ENCODE results near the gene ALG9.
"Not testable (repeated sequence)": the region's sequence is repeated elsewhere in the genome, so short reads cannot be mapped to it uniquely, and the experiment has no call there.

The ALG9 gene

DNA sequence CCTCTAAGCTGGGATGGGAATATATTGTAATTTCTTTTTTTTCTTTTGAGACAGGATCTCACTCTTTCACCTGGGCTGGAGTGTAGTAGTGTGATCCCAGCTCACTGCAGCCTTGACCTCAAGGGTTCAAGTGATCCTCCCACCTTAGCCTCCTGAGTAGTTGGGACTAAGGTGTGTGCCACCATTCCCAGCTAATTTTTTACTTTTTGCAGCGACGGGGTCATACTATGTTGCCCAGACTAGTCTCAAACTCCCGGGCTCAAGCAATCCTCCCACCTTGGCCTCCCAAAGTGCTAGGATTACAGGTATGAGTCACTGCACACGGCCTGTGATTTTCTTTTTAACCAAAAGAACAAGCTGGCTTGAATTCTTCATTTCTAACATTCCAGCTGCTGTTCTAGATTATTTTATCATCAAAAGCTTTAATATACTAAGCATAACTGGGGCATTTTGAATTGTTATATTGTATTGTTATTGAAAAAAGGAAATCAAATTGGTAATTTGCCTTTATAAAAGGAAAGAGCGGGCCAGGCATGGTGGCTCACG is 78.4 kb downstream of the ALG9 start:
- FAIRE-seq, result no peak

DNA sequence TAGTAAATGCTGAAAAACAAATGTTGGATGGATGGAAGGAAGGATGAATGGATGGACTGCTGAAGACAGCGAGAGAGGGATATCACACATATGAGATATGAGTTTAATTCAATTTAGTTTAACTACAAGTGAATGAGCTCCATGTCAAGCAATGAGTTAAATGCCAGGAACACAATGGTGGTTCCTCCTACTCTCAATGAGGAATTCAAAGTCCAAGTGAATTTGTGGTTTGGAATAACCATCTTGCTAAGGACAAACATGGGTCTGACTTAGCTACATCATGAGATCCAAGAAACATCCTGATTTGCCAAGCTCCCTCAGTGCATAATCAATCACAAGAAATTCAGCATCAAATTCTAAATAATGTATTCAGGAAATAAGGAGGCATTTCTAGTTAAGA is 79.1 kb downstream of the ALG9 start:
- FAIRE-seq, result no peak

DNA sequence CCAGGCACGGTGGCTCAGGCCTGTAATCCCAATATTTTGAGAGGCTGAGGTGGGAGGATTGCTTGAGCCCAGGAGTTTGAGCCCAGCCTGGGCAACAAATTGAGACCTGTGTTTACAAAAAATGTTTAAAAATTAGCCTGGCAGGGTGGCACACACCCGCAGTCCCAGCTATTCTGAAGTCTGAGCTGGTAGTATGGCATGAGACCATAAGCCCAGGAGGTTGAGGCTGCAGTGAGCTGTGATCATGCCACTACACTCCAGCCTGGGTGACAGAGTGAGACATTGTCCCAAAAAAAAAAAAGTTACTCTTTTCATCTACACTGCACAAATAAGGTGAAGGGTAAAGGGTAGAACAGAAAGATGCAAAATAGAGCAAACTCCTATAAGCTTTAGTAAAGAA is 82.9 kb downstream of the ALG9 start:
- FAIRE-seq, result no peak

DNA sequence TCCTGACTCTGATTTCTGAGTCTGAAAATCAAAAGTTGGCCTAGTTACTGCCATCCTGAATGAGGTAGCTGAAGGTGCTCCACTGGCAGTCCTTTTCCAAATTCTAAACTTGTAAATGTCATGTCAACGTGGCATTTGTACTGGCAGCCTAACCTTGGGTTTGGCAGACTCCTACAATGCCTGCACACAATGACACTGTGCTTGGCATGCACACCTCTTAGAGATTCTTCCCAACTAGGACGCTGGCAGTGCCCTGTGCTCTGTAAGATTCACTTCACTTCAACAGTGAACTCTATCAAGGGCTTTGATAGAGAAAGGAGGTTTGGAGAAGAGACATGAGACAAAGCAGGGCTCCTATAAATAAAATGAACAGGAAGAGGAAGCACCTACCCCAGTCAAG is 83.3 kb downstream of the ALG9 start:
- no peak for FAIRE-seq

DNA sequence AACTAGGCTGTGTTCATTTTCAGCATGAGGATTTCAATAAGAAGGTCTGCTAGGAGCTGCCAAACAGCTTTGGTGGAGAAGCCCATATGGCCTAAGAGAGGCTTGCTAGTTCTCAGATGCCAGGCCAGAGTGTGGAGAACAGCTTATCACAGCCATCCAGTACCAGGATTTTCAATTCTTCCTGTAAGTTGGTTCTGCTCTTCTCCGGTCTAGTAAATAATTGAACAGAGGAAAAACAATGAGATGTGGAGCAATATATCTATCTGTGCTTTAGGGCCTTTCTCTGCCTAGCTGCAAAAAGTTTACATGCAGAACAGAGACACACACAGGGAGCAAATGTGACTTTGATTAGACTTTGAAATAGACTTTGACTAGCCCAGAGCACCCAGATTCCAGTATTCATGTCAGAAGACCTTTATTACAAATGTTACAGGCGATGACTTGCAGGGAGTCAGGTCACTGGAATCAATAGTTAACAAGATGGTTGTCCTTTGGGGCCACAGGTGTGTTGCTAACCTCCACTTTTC is 85.4 kb downstream of the ALG9 start:
- FAIRE-seq, result no peak

DNA sequence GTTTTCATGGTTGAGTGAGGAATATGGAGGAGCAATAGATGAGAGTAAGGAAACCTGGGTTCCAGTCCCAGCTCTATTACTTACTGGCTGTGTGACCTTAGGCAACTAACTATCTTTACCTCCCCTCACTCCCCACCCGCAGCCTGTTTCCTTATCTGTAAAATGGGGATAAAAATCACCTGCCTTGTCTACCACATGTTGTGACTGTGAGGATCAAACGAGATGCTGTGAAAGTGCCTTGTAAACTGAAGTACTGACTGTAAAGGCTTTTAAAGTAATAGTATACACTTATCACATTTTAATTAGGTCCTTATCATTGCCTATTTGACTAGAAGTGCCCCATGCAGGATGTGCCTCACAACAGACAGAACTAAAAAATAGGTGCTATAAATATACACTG is 86.3 kb downstream of the ALG9 start:
- FAIRE-seq, result no peak

DNA sequence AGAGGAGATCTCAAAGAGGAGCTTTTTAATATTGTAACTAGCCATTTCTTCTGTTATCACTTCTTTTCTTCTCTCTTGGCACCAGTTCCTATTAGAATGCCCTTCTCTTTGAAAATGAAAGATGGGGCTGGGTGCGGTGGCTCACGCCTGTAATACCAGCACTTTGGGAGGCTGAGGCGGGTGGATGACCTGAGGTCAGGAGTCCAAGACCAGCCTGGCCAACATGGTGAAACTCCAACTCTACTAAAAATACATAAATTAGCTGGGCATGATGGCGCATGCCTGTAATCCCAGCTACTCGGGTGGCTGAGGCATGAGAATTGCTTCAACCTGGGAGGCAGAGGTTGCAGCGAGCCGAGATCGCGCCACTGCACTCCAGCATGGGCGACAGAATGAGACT is 87.1 kb downstream of the ALG9 start:
- FAIRE-seq, result not testable (repeated sequence)

DNA sequence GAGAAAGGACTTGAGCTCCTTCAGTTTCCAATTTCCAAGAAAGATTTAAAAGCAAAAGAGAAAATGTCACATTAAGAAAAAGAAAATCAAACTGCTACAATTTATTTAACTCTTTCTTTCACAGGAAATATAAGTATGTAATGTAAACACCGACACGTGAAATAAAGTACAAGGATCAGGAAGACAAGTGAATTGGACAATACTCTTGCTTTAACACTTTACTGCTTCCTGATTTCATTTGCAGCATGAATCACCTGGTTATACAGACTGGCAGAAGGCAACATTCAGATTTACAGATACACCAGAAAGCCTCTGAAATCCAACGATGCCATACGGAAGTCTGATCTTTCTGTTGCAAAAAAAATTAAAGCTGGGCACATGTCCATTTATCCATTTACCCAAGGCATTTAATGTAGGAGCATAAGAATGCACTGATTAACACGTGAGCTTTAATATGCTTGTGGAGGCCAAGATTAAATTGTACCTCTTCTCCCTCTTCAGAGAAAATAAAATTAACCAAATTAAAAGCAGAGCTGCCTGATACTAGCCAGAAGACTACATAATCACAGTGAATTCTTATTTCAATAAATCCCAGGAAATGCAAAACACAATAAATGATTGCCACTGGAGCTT is 89.2 kb downstream of the ALG9 start:
- peak; percentile 41 for FAIRE-seq

DNA sequence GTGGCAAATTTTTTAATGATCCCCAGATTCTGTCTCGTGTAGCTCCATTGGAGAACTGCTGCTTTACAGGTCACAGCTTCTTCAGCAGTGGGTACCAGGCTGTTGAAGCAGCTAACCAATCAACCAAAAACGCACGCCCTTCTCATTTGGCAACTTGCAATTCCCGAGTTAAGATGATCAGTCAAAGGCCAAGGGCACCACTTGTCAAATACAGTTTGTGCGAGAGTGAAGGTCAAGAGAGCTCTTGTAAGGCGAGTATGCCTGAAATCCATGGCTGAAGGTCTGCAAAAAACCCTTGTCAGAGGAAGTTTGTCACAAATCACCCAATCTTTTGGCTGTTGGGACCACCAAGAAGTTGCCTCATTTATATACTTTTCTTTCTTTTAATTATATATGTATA is 92.3 kb downstream of the ALG9 start:
- FAIRE-seq, result no peak

DNA sequence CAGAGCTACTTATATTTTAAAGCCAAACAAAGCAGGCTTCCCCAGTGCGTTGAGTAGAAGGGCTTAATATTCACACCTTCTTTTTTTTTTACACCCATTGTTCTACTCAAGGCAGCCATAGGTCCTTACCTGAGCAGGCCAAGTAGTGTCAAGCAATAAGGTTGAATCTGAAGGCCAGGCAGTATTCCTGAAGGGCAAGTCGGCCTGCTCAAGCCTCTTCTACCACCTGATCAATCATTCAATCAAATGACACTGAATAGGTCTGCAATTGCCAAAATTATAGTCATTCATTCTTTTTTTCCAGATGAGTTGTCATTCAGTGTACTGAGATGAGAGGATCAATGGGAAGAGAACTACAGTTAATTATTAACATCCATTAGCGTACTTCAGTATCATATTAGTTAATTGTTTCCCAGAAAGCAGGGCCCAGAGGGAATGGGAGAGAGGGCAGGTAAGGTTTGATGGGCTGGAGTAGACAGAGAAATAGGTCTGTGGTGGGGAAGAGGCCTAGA is 93.3 kb downstream of the ALG9 start:
- no peak for FAIRE-seq

DNA sequence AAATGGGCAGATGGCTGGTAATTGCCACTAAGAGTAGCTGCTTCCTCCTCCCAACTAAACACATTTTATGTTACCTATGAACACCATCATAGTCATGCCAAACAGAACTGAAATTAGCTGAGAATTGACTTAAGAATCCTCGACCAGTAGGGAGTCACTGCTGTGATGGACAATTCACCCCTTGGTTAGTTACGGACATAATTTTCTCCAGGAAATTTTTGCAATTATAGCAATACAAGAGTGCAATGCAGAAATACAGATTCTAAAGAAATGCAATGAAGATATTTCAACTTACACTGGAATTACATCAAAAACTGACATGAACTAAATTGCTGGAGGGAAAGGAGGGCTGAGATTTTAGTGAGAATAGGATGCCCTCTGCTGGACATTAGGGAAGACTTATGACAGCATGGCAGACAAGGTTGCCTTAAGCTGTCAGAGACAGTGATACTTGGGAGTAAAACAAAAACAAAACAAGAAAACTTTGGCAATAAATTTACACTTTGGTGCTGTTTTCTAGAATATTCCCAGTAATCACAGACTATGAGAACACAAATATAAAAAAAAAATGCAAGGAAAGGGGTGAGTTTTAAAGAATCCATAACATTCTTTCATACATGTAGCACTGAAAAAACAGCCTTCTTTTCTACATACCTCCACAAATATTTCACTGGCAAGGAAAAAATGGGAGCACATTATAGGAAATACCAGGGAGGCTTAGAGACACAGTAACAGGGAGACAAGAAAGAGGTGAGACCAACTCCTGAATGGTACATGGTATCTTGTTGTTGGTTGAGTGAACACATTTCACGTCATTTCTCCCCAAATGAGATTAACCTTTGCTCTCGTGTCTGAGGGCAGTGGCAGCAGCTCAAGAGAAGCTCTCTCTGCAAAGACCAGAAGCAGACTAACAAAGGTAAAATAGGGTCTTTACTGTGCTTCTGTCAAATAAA is 94.0 kb downstream of the ALG9 start:
- peak; percentile 87 for FAIRE-seq

DNA sequence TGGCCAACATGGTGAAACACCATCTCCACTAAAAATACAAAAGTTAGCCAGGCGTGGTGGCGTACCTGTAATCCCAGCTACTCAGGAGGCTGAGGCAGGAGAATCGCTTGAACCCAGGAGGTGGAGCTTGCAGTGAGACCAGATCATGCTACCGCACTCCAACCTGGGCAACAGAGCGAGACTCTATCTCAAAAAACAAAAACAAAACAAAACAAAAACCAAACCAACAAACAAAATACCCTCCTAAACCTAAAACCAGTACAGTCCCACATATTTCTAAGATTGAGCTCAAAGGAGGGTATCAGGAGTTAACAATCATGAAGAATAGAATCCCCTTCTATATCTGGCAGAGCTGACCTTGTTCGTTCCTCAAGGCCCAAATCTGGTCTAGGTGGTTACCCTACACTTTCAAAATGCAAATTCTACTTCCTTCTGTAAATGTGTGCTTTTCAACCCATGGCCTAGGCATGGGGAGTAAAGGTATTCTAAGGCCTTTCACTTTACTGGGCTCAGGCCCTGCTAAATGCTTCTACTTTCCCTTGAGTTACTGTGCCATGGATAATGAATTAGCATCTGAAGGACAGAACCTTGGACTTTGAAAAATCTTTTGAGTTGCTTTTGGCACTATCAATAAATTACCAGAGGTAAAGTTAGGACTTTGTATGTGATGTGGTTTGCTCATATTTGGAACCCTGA is 94.8 kb downstream of the ALG9 start:
- no peak for FAIRE-seq

DNA sequence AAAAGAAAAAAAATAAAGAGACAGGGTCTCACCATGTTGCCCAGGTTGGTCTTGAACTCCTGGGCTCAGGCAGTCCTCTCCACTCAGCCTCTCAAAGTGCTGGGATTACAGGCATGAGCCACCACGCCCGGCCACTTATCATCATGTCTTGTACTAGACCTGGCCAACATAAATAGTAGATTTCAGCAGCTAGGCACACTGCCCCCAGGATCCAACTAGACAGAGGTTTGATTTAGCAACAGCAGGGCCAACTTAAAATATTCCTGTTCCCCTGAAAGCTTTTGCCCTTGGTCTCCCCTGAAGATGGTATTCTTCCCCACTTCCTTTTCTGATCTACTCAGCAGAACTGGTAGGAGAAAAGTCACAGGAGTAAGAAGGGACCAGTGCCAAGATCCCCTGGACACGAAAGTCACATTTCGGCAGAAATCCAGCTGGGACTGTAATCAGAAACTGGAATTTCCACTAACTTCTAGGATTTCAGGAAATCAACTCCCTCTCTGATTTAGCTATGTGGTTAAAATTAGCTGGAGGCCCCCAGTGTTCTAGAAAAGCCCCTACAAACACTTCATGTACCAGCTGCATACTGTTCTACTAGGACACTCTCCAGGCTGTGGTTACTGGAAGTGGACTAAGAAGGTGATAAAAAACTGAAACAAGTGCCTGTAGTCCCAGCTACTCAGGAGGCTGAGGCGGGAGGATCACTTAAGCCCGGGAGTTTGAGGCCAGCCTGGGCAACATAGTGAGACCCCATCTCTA is 96.2 kb downstream of the ALG9 start:
- no peak for FAIRE-seq

DNA sequence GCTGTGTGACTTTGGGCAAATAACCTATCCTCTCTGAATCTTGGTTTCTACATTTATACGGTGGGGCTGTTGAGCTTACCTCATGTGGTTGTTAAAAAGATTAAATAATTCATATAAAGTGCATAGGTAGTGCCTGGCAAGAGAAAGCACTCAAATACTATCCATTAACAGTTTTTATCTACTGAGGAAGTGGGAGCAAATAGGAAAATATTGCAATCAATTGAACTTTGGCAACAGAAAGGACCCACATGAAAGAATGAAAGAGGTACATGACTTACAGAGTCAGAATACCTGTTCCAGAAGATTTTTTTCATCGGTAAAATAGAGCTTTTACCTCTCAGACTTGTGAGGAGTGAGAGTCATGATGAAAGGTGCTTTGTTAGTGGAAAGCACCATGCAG is 98.8 kb downstream of the ALG9 start:
- no peak for FAIRE-seq

DNA sequence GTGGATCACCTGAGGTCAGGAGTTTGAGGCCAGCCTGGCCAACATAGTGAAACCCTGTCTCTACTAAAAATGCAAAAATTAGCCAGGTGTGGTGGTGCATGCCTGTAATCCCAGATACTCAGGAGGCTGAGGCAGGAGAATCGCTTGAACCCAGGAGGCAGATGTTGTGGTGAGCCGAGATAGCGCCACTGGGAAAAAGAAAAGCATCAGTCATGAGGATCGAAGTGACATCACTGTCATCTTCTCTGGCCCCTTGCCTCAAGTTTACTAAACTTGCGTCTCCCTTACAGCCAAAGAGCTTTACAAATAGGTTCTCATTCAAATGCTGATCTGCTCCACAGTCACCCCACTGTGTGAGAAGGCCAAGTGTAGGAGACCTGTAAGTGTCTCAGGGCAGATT is 100.2 kb downstream of the ALG9 start:
- FAIRE-seq, result not testable (repeated sequence)

DNA sequence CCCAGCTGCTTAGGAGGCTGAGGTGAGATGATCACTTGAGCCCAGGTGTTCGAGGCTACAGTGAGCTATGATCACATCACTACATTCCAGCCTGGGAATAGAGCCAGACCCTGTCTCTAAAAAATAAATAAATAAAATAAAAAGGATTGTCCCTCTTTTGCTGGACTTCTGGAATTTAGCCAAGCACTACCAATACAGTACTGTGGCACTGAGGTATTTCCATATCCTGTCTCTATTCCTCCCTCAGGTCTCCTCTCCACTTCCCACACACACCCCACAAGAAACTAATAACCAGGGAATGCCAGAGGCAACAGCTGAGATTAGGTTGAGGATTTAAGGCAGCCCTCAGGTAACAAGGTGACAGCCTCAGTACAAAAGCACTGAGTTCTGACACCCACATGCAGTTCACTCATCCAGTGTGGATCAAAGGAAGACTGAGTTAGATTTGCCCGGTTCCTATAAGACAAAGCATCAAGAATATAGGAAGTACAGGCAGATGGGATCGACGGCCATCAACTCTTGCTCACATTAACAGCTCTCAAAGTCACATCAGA is 100.7 kb downstream of the ALG9 start:
- no peak for FAIRE-seq

DNA sequence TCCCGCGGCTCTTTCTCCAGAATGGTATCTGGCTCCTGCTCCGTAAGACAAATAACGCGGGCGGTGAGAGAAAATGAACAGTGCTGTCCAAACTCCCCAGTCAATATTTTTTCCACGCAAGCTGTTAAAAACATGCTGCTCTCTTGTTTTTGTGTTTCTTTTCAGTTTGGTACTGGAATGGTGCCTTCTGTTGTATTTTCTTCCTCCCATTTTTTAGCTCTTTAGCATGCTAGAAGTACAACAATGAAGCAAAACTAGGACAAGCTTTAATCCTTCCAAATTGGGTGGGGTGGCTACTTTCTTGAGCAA is 104.6 kb downstream of the ALG9 start:
- FAIRE-seq, result no peak

DNA sequence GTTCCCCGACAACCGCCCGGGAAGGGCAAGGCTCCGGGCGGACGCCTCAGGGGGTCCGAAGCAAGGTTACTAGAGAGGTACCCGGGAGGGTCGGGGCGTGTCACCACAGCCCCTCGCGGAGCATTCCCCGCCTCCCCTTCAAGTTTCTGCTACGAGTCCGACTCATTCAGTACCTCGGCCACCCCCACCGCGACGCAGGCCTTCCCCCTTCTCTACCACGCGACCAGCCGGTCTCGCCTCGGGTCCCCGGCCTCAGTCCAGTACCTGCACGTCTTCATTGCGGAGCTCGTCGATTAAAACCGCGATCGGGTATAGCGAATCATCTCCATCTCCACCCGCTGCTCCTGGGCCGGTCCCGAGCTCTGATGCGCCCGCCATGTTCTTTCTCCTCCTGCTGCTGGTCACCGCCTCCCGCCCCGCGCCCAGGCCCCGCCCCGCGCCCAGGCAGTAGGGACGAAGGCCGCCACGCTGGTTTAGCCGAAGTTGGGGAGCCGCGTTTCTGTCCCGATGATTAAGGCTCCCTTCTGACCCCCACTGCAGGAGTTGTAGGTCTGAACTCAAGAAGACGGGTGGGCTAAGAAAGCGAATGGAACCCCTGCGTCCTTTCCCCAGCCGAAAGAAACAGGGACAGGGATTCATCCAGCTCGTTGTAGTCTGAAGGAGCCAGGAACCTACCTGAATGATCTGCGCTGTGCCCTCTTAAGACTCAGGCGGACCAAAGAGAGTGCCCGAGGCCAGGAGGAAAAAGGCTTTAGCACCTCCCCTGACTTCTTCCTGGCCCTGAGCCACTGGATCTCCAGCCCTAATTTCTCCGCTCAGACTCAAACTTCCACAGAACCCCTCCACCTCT is 105.2 kb downstream of the ALG9 start, which contains the start of gene PPP2R1B:
Gene PPP2R1B, minus strand, starts transcription at position 406 of the 850 bp plus-strand sequence. Its CDS starts 28 bp downstream, at position 378.
- FAIRE-seq, result no peak

DNA sequence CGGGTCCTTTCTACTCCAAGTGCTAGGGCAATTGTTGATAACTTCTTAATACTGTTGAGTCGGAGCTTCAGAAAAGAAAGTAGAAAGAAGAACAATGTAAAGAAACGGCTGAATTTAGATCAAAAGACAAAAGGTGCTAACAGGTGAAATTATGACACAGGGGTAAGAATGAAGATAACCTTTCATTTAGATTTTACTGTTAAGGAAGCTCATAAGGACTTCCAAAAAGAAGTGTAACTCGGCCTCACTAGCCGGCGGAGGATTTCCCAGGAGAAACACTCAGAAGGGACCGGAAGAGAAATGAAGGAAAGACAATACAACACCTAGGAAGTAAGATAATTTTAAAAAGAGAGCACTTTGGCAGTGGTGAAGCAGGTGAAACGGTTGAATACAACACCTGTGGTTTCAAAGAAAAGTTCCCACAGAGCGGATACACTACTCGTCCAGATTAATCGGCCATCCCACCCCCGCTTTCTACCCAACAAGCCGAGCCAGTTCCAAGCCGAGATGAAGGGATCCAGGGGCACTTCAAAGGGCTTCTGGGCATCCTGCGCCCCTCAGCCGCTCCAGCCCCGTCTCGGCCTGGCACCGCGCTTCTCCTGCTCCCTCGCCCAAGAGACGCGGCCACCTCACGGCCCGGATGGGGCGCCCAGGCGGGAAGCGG is 105.9 kb downstream of the ALG9 start:
- no peak for FAIRE-seq

DNA sequence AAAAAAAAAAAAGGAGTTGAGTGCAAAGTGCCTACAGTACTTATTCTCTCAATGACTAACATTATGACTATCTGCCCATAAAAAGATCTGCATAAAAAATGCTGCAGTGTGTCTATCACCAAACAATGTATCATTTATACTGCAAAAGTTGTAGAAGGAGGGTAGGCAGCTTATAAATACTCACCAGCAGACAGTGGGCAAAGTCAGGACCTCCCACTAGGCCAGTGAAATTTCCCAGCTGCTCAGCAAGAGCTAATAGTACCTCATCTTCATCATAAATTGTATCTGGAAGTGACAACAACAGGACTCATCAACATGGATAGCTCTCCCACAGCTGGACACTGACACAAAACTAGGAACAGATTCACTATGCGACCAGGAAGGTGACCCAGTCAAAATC is 106.8 kb downstream of the ALG9 start:
- no peak for FAIRE-seq
